PC-9 (cell line): ENCODE results near the gene TPPP. TPM values are rescaled to one million over a fixed set of nuclear protein-coding genes. Genes with fewer than 3 reads are reported as not detected.

Experiments used
- BruUV-seq: library from RNA; stranded (reverse); fragments of 400-500 nt; replicated peaks from 2 replicates; lab custom pipeline; 2021; lab: Mats Ljungman, UMichigan
- CTCF ChIA-PET: fragments of 300-600 bp; sonication (Branson Sonifier 250); formaldehyde crosslinking; loops from one replicate; lab custom pipeline; 2022; ENCODE audit warnings: antibody characterized with exemption; lab: Charles Lee
- POLR2A ChIA-PET: fragments of 300-600 bp; sonication (Branson Sonifier 250); formaldehyde crosslinking; loops from one replicate; lab custom pipeline; 2022; ENCODE audit warnings: antibody characterized with exemption; ENCODE audit not compliant: unreplicated experiment; lab: Charles Lee
- DNase-seq, 2 experiments: peaks; one replicate each; pipeline versions ENCODE4 v3.0.0 to v3.0.0-alpha.2; 2015 to 2022; ENCODE audit warnings: mixed read lengths in 1 of 2
- H2AFZ ChIP-seq: fragments of 200-600 bp; sonication (generic); 2 replicates; pipeline ENCODE4 v1.8.1; 2017; ENCODE audit warnings: antibody characterized with exemption
- H3F3A ChIP-seq: fragments of 200-600 bp; sonication (generic); 2 replicates; pipeline ENCODE4 v1.8.1; 2017; ENCODE audit warnings: antibody characterized with exemption, mild to moderate bottlenecking, low read depth; ENCODE audit not compliant: insufficient read depth
- H3K27ac ChIP-seq: fragments of 200-600 bp; sonication (generic); 2 replicates; pipeline ENCODE4 v1.6.1; 2016; ENCODE audit warnings: mixed run types
- H3K27me3 ChIP-seq: fragments of 200-600 bp; sonication (generic); 2 replicates; pipeline ENCODE4 v1.6.1; 2016; ENCODE audit warnings: low read depth, mixed run types; ENCODE audit not compliant: insufficient read depth
- H3K36me3 ChIP-seq: fragments of 200-600 bp; sonication (generic); 2 replicates; pipeline ENCODE4 v1.6.1; 2016; ENCODE audit warnings: low read depth, mixed run types
- H3K4me1 ChIP-seq: fragments of 200-600 bp; sonication (generic); replicated peaks from 2 replicates; pipeline ENCODE4 v1.6.1; 2016; ENCODE audit warnings: mixed run types; ENCODE audit not compliant: insufficient read depth
- H3K4me2 ChIP-seq: fragments of 200-600 bp; sonication (generic); 2 replicates; pipeline ENCODE4 v1.6.1; 2017; ENCODE audit warnings: mixed run types
- H3K4me3 ChIP-seq: fragments of 200-600 bp; sonication (generic); 2 replicates; pipeline ENCODE4 v1.6.1; 2016; ENCODE audit warnings: mixed run types
- H3K79me2 ChIP-seq: fragments of 200-600 bp; sonication (generic); 2 replicates; pipeline ENCODE4 v1.6.1; 2017; ENCODE audit warnings: low read depth, mixed run types
- H3K9me2 ChIP-seq: fragments of 200-600 bp; sonication (generic); 2 replicates; pipeline ENCODE4 v1.8.1; 2017; ENCODE audit warnings: mild to moderate bottlenecking; ENCODE audit not compliant: insufficient read depth
- H3K9me3 ChIP-seq: fragments of 200-600 bp; sonication (generic); 2 replicates; pipeline ENCODE4 v1.8.1; 2016; ENCODE audit warnings: low read depth; ENCODE audit not compliant: insufficient read depth
- H4K20me1 ChIP-seq: fragments of 200-600 bp; sonication (generic); 2 replicates; pipeline ENCODE4 v1.8.1; 2017; ENCODE audit not compliant: insufficient read depth
- EZH2 ChIP-seq: fragments of 200-600 bp; sonication (generic); IDR thresholded peaks from 2 replicates; pipeline ENCODE4 v1.8.0; 2017; ENCODE audit warnings: antibody characterized with exemption, low read depth
- intact Hi-C: fragments of 100-400 bp; cut with micrococcal nuclease; formaldehyde crosslinking; loops from one replicate; pipeline ENCODE4 v1.10.0; 2022; ENCODE audit not compliant: unreplicated experiment
- total RNA-seq: library from RNA; stranded (reverse); gene quantifications from 2 replicates; pipeline ENCODE4 v1.2.3, GENCODE V29; 2021
- TF ChIP-seq, protein P1 (sequence below): fragments of 200-600 bp; sonication (generic); conservative IDR thresholded peaks from 2 replicates; pipeline ENCODE4 v1.6.1; 2017; ENCODE audit warnings: mixed run types, antibody characterized with exemption, mild to moderate bottlenecking, moderate library complexity

The TPPP gene
- total RNA-seq, 1 experiment from 2014 or later = 0.17 TPM

DNA sequence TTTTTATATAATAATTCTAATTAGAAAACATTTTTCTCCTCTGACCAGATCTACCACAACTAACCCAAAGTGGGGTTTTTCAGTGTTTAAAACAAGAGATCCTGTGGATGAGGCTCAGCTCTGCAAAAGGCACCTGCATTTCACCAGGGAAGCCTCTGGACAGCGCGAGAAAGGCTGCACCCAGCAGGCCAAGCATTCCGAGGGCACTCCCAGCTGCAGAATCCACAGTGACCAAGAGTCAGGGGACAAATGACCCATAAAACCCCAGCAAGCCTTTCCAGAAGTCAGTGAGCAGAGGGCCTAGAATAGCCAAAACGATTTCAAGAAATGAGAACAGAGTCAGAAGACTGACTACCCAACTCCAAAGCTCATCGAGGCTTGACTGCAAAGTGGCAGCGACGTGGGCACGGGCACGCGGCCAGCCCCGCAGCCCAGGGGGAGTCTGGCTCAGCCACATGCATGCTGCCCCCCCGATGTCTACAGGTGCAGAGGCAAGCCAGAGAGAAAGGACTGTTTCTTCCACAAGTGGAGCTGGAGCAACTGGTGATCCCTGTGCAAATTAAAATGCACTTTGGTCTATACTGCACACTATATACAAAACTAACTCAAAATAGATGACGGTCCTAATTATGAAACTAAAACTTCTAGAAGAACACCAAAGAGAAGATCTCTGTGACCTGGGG, 26.2 kb downstream of the TPPP start:
- peaks cover 18% of the 10 kb centered on the region for H3F3A ChIP-seq
- TF ChIP-seq EZH2 = no peak
- H3K9me3 ChIP-seq = no peaks in the 10 kb centered on the region
- POLR2A ChIA-PET = no interaction called here
- peaks cover 39% of the 10 kb centered on the region for H4K20me1 ChIP-seq
- DNase-seq = no peak
- no peak overlapping the region for H2AFZ ChIP-seq
- H3K4me3 ChIP-seq = no peak overlapping the region
- intact Hi-C loops = no loop called here
- H3K4me2 ChIP-seq = no peak overlapping the region
- CTCF ChIA-PET = no interaction called here
- H3K9me2 ChIP-seq = no peaks in the 10 kb centered on the region
- no peaks in the 10 kb centered on the region for H3K79me2 ChIP-seq
- peaks cover 10% of the 10 kb centered on the region for H3K4me1 ChIP-seq
- H3K27me3 ChIP-seq = no peaks in the 10 kb centered on the region
- H3K36me3 ChIP-seq = no peaks in the 10 kb centered on the region
- no peak overlapping the region for H3K27ac ChIP-seq
- no TSS peak for BruUV-seq

DNA sequence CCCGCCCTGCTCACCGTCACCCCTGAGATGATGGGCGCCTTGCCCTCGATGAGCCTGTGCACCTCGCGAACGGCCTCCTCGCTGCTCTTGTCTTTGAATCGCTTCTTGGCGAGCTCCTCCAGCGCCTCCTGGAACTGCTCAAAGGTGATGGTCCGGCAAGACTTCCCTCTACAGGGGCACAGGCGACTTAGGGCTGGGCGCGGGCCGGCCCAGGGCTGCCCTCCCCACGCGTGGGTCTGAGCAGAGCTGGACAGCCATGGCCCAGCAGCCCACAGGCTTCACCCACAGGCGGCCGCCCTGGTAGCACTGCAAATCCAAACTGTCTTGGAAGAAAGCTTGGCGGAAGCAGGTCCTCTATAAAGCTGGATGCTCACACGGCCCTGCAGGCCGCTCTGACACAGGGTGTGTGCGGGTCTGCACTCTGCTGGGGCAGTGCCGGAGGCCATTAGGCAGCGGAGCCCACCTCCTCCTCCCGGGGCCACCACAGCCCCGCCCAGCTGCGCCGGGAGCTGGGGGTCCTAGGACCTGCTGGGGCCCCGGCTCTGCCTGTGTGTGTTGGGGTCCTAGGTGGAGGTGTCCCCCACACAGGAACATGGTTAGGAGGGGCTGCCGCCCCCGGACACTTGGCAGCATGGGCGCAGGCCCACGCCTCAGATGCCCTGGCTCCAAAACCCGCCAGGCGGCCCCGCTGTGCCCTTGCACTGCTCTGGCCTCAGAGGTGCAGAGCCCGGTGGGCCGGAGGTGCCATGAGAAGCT, 27.0 kb downstream of the TPPP start:
- CTCF ChIA-PET = no interaction called here
- Histone ChIP-seq H3K4me3 (no peak overlapping the region), H3K27me3 (no peaks in the 10 kb centered on the region), H3K9me2 (no peaks in the 10 kb centered on the region), H3K27ac (no peak overlapping the region), H3K9me3 (no peaks in the 10 kb centered on the region), H4K20me1 (peaks cover 32% of the 10 kb centered on the region), H3K79me2 (no peaks in the 10 kb centered on the region), H2AFZ (no peak overlapping the region), H3F3A (peaks cover 18% of the 10 kb centered on the region), H3K4me2 (no peak overlapping the region), H3K36me3 (no peaks in the 10 kb centered on the region), H3K4me1 (0 out of 2 replicates have a peak, but pooled peaks cover 2% of the 10 kb centered on the region)
- POLR2A ChIA-PET = no interaction called here
- BruUV-seq = no TSS peak
- no peak for DNase-seq
- TF ChIP-seq, protein P1, sequence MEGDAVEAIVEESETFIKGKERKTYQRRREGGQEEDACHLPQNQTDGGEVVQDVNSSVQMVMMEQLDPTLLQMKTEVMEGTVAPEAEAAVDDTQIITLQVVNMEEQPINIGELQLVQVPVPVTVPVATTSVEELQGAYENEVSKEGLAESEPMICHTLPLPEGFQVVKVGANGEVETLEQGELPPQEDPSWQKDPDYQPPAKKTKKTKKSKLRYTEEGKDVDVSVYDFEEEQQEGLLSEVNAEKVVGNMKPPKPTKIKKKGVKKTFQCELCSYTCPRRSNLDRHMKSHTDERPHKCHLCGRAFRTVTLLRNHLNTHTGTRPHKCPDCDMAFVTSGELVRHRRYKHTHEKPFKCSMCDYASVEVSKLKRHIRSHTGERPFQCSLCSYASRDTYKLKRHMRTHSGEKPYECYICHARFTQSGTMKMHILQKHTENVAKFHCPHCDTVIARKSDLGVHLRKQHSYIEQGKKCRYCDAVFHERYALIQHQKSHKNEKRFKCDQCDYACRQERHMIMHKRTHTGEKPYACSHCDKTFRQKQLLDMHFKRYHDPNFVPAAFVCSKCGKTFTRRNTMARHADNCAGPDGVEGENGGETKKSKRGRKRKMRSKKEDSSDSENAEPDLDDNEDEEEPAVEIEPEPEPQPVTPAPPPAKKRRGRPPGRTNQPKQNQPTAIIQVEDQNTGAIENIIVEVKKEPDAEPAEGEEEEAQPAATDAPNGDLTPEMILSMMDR = no peak
- no peak for TF ChIP-seq EZH2
- intact Hi-C loops = no loop called here

DNA sequence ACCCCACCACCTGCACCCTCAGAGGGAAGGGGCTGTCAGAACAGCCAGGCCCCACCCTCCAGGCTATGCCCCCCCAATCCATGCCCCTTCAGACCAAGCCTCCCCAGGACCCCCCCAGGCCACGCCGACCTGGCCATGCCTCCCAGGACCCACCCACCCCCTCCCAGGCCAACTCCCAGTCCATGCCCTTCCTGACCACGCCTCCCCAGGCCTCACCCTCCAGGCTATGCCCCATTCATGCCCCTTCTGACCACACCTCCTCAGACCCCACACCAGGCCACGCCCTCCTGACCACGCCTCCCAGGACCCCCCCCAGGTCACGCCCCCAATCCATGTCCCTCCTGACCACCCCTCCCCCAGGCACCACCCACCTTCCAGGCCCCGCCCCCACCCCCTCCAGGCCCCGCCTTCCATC, 27.6 kb downstream of the TPPP start:
- TF ChIP-seq EZH2 = no peak
- TF ChIP-seq, protein P1 = no peak
- H3K36me3 ChIP-seq = no peaks in the 10 kb centered on the region
- no TSS peak for BruUV-seq
- H2AFZ ChIP-seq = no peak overlapping the region
- ChIA-PET POLR2A (no interaction called here), CTCF (no interaction called here)
- H3K9me2 ChIP-seq = no peaks in the 10 kb centered on the region
- H3K27me3 ChIP-seq = no peaks in the 10 kb centered on the region
- no peak overlapping the region for H3K27ac ChIP-seq
- H3K4me2 ChIP-seq = no peak overlapping the region
- intact Hi-C loops = no loop called here
- H3K9me3 ChIP-seq = no peaks in the 10 kb centered on the region
- H3F3A ChIP-seq = peaks cover 18% of the 10 kb centered on the region
- DNase-seq = no peak
- H3K4me3 ChIP-seq = no peak overlapping the region
- H3K79me2 ChIP-seq = no peaks in the 10 kb centered on the region
- H4K20me1 ChIP-seq = peaks cover 26% of the 10 kb centered on the region
- no peaks in the 10 kb centered on the region for H3K4me1 ChIP-seq
